HEK293 (cell line): ENCODE results near the gene DDX27.

ENCODE experiments used
- BCL11B ChIP-seq: fragments of 450-650 bp; formaldehyde crosslinking; IDR thresholded peaks from 2 replicates; pipeline ENCODE4 v1.5.1; 2016; ENCODE audit warnings: low read depth, missing biosample characterization, missing genetic modification characterization
- EGR2 ChIP-seq: fragments of 450-650 bp; formaldehyde crosslinking; IDR thresholded peaks from 2 replicates; pipeline ENCODE4 v1.5.1; 2016; ENCODE audit warnings: low read depth, missing biosample characterization, missing genetic modification characterization
- PBX3 ChIP-seq: sonication (generic); formaldehyde crosslinking; IDR thresholded peaks from 2 replicates; pipeline ENCODE4 v1.8.1; 2022; ENCODE audit warnings: mild to moderate bottlenecking, moderate library complexity, missing genetic modification reagents
- PRDM10 ChIP-seq: fragments of 450-650 bp; formaldehyde crosslinking; IDR thresholded peaks from 2 replicates; pipeline ENCODE4 v1.5.1; 2016; ENCODE audit warnings: missing biosample characterization, missing genetic modification characterization
- PRDM2 ChIP-seq: fragments of 450-650 bp; formaldehyde crosslinking; IDR thresholded peaks from 2 replicates; pipeline ENCODE4 v1.5.1; 2016; ENCODE audit warnings: missing biosample characterization, missing genetic modification characterization, borderline replicate concordance
- SP7 ChIP-seq: fragments of 450-650 bp; formaldehyde crosslinking; IDR thresholded peaks from 2 replicates; pipeline ENCODE4 v1.5.1; 2016; ENCODE audit warnings: missing biosample characterization, missing genetic modification characterization
- TSHZ1 ChIP-seq: fragments of 450-650 bp; formaldehyde crosslinking; IDR thresholded peaks from 2 replicates; pipeline ENCODE4 v1.5.1; 2016; ENCODE audit warnings: missing biosample characterization, missing genetic modification characterization, borderline replicate concordance
- ZNF311 ChIP-seq: fragments of 450-650 bp; formaldehyde crosslinking; IDR thresholded peaks from 2 replicates; pipeline ENCODE4 v1.5.1; 2017; ENCODE audit warnings: missing biosample characterization, missing genetic modification characterization, borderline replicate concordance
- ZNF366 ChIP-seq: fragments of 450-650 bp; formaldehyde crosslinking; conservative IDR thresholded peaks from 2 replicates; pipeline ENCODE4 v1.5.1; 2016; ENCODE audit warnings: missing biosample characterization, missing genetic modification characterization
- ZNF488 ChIP-seq: fragments of 450-650 bp; formaldehyde crosslinking; IDR thresholded peaks from 2 replicates; pipeline ENCODE4 v1.5.1; 2016; ENCODE audit warnings: missing biosample characterization, missing genetic modification characterization
- ZNF518A ChIP-seq: fragments of 450-650 bp; formaldehyde crosslinking; conservative IDR thresholded peaks from 2 replicates; pipeline ENCODE4 v1.5.1; 2016; ENCODE audit warnings: low read depth, missing biosample characterization, missing genetic modification characterization
- ZNF639 ChIP-seq: fragments of 450-650 bp; formaldehyde crosslinking; IDR thresholded peaks from 2 replicates; pipeline ENCODE4 v1.5.1; 2016; ENCODE audit warnings: missing biosample characterization, missing genetic modification characterization
- ZNF654 ChIP-seq: fragments of 450-650 bp; formaldehyde crosslinking; IDR thresholded peaks from 2 replicates; pipeline ENCODE4 v1.5.1; 2016; ENCODE audit warnings: low read depth, missing biosample characterization, missing genetic modification characterization
- ZNF670 ChIP-seq: fragments of 450-650 bp; formaldehyde crosslinking; IDR thresholded peaks from 2 replicates; pipeline ENCODE4 v1.5.1; 2016; ENCODE audit warnings: missing biosample characterization, missing genetic modification characterization, low read depth
- ZNF785 ChIP-seq: fragments of 450-650 bp; formaldehyde crosslinking; IDR thresholded peaks from 2 replicates; pipeline ENCODE4 v1.5.1; 2016; ENCODE audit warnings: missing biosample characterization, missing genetic modification characterization

DDX27 gene

GRCh38 chr20:49278036-49278817 is 59.0 kb downstream of the DDX27 start, which contains the start of gene ZNFX1 (continued):
- peak; percentile 78 for TF ChIP-seq TSHZ1 (tag by site-specific recombination)
- 0 out of 2 replicates have a peak, but pooled peaks have one; percentile 38 for TF ChIP-seq ZNF785 (tag by site-specific recombination)
- TF ChIP-seq ZNF518A (tag by site-specific recombination), result 0 out of 2 replicates have a peak, but pooled peaks have one; percentile 16
- TF ChIP-seq BCL11B (tag by site-specific recombination), result no peak
- TF ChIP-seq ZNF670 (tag by site-specific recombination), result no peak
- TF ChIP-seq ZNF639 (tag by site-specific recombination), result peak; percentile 93
- TF ChIP-seq ZNF654 (tag by site-specific recombination), result no peak
- TF ChIP-seq ZNF311 (tag by site-specific recombination), result no peak
- TF ChIP-seq ZNF488 (tag by site-specific recombination), result no peak
- no peak for TF ChIP-seq PRDM2 (tag by site-specific recombination)
- TF ChIP-seq PRDM10, result peak; percentile 76
- TF ChIP-seq EGR2 (tag by site-specific recombination), result no peak; the same call in 1 of the 2 replicates
- TF ChIP-seq ZNF366 (tag by site-specific recombination), result peak; percentile 74
- peak; percentile 93 for TF ChIP-seq SP7 (tag by site-specific recombination)
- TF ChIP-seq PBX3 (CRISPR knock-in tag), result 0 out of 2 replicates have a peak, but pooled peaks have one; percentile 16
